Stomach (tissue), 9 donors: ENCODE results near the gene BTBD6. TPM values are rescaled to one million over a fixed set of nuclear protein-coding genes. Genes with fewer than 3 reads are reported as not detected.

ENCODE experiments used
- DNase-seq, 2 donors: peaks; one replicate each; pipeline versions ENCODE4 v3.0.0 to v3.0.0-alpha.2; 2013 to 2019
- H3K27ac ChIP-seq, 5 donors: fragments of 200-600 bp in 4 of 5; sonication (generic) in 4 of 5; one replicate each; pipeline ENCODE4 v1.5.1; 2013 to 2019; ENCODE audit warnings: mild to moderate bottlenecking in 1 of 5, moderate library complexity in 1 of 5
- H3K27me3 ChIP-seq, 3 donors: fragments of 200-600 bp; sonication (generic); one replicate each; pipeline ENCODE4 v1.5.1; 2017 to 2019; ENCODE audit warnings: mixed run types in 1 of 3
- H3K36me3 ChIP-seq, 4 donors: fragments of 200-600 bp; sonication (generic); 1 replicate in 3 of 4; 2 replicates in 1 of 4; pipeline ENCODE4 v1.5.1; 2016 to 2019
- H3K4me1 ChIP-seq, 4 donors: fragments of 200-600 bp; sonication (generic); one replicate each; pipeline ENCODE4 v1.5.1; 2016 to 2019
- H3K4me3 ChIP-seq, 4 donors: fragments of 200-600 bp; sonication (generic) in 3 of 4; one replicate each; pipeline ENCODE4 v1.5.1; 2016 to 2019; ENCODE audit warnings: mild to moderate bottlenecking in 1 of 4
- H3K9me3 ChIP-seq, 4 donors: fragments of 200-600 bp; sonication (generic); one replicate each; pipeline ENCODE4 v1.5.1; 2016 to 2019
- EP300 ChIP-seq: sonication (generic); formaldehyde crosslinking; IDR thresholded peaks from one replicate; pipeline ENCODE4 v1.6.1; 2017; ENCODE audit warnings: antibody characterized with exemption
- POLR2A ChIP-seq, 4 donors: fragments of 450-650 bp; IDR thresholded peaks; one replicate each; pipeline ENCODE4 v1.6.1; 2016; ENCODE audit warnings: antibody characterized with exemption in 4 of 4, control low read depth in 2 of 4, mild to moderate bottlenecking in 1 of 4, moderate library complexity in 1 of 4
- POLR2AphosphoS5 ChIP-seq, 3 donors: sonication (generic); formaldehyde crosslinking; IDR thresholded peaks; one replicate each; pipeline ENCODE4 v1.6.1; 2016; ENCODE audit warnings: antibody characterized with exemption in 3 of 3
- WGBS, 5 donors: extraction: QIAGEN DNeasy Blood & Tissue Kit in 3 of 5; methylation state at CpG; one replicate each; pipeline versions ENCODE4 v1.1.5 to v1.1.7; 2013 to 2018; 5-methylcytosine and 5-hydroxymethylcytosine counted together
- intact Hi-C: fragments of 100-400 bp; cut with DNase I; formaldehyde crosslinking; loops from one replicate; pipeline ENCODE4 v1.15.1; 2023; ENCODE audit warnings: low total_unique reads
- polyA plus RNA-seq, 3 donors: library from polyadenylated mRNA; stranded (reverse); fragments of 200-250 nt; gene quantifications; one replicate each; pipeline ENCODE4 v1.2.3, GENCODE V29; 2013
- total RNA-seq, 5 donors: library from RNA; depleted of rRNA; stranded (reverse); fragments of >200 nt; gene quantifications; one replicate each; pipeline versions ENCODE4 v1.1.0 to v1.2.3, GENCODE V29; 2014 to 2016
- TF ChIP-seq, protein P1 (sequence below), 7 experiments: fragments of 450-650 bp in 4 of 7; fragments of 200-600 bp in 3 of 7; sonication (generic) in 3 of 7; IDR thresholded peaks; one replicate each; pipeline ENCODE4 v1.5.1; 2016 to 2019; ENCODE audit warnings: antibody characterized with exemption in 7 of 7, control low read depth in 2 of 7, mild to moderate bottlenecking in 1 of 7
- donor health status: healthy with polysubstance abuse.
- donor health status: Bipolar disorder and iron deficiency.
- donor health status: healthy.

BTBD6 gene
- total and polyA plus RNA-seq, 8 donors, result 13.4 to 55.0 (median 38.0) TPM

DNA sequence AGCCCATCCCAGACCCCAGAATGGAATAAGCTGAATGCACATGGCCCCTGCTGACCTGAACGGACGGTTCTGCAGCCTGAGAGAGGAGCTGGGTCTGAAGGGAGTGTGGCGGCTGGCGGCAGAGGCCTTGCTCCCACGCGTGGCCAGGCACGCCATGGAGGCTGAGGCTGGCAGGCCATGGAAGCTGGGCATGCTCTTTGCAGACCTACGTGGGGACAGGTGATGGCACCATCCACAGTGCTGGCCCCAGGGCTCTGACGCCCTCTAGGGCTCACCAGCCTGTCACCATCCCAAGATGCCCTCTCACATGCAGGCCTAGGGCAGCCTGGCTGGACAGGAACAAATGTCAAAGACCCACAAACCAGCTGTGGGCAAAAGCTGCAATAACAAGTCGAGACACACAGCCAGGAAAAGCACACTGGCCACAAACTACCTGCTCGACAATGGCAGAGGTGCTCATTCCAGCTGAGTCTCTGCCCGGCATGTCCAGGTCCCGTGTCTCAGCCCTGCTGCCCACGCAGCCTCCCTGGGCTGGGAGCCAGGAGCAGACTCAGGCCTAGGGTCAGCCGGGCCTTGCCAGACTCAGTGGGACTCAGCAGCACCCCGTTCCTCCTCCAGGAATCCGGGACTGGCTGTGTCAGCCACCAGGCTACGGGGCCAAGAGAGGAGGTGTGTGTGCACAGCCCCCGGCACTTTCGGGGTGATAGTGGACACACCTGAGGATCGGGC, 19.7 kb downstream of the BTBD6 start:
- 75 to 93% (median 90%) methylated on average over 17 to 21 of the region's 21 CpGs for WGBS, 5 donors
- H3K4me1 ChIP-seq, result peaks cover 0 to 9% (median 6%) of the 10 kb centered on the region in 4 donors
- DNase-seq, result no peak
- no peaks in the 10 kb centered on the region for H3K9me3 ChIP-seq
- peaks cover 0 to 69% (median 52%) of the 10 kb centered on the region in 4 donors for H3K36me3 ChIP-seq
- TF ChIP-seq, protein P1, sequence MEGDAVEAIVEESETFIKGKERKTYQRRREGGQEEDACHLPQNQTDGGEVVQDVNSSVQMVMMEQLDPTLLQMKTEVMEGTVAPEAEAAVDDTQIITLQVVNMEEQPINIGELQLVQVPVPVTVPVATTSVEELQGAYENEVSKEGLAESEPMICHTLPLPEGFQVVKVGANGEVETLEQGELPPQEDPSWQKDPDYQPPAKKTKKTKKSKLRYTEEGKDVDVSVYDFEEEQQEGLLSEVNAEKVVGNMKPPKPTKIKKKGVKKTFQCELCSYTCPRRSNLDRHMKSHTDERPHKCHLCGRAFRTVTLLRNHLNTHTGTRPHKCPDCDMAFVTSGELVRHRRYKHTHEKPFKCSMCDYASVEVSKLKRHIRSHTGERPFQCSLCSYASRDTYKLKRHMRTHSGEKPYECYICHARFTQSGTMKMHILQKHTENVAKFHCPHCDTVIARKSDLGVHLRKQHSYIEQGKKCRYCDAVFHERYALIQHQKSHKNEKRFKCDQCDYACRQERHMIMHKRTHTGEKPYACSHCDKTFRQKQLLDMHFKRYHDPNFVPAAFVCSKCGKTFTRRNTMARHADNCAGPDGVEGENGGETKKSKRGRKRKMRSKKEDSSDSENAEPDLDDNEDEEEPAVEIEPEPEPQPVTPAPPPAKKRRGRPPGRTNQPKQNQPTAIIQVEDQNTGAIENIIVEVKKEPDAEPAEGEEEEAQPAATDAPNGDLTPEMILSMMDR (IDR thresholded peaks at IDR 0.05), result no peak
- TF ChIP-seq POLR2A (IDR thresholded peaks at IDR 0.05), result no peak
- no peak for TF ChIP-seq EP300
- no peak for TF ChIP-seq POLR2AphosphoS5 (IDR thresholded peaks at IDR 0.05)
- no peak overlapping the region for H3K4me3 ChIP-seq
- no peak overlapping the region for H3K27ac ChIP-seq
- intact Hi-C loops, result no loop called here
- H3K27me3 ChIP-seq, result no peaks in the 10 kb centered on the region

DNA sequence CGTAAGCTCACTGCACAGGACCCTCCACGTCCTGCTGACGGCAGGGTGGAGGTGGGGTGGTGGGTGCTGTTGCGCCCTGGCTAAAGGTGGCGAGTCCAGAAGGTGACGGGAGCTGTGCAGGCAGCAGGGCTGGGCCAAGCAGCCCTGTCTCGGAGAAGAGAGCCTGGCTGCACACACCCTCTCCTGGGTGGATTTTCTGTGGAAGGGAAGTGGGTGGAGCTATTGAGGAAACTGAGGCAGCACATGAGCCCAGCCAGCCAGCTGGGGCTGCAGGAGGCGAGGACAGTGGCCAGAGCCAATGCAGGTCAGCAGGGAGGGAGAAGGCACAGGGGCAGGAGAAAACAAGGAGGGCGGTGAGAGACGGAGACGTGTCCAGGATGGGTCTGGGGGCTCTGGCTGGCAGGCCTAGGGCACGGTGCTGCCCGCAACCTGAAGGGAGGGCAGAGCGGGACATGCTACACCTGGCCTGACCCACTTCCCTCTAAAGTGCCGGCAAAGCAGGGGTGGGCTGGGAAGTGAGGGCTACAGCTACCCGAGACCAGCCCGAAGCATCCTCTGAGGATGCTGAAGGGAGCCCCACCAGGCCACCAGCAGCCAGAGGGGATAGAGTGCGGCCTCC, 20.5 kb downstream of the BTBD6 start:
- H3K36me3 ChIP-seq, result peaks cover 0 to 63% (median 45%) of the 10 kb centered on the region in 4 donors
- intact Hi-C loops, result no loop called here
- peaks cover 1 to 14% (median 11%) of the 10 kb centered on the region in 4 donors for H3K4me1 ChIP-seq
- H3K27ac ChIP-seq, result no peak overlapping the region
- no peak overlapping the region for H3K4me3 ChIP-seq
- no peaks in the 10 kb centered on the region for H3K27me3 ChIP-seq
- H3K9me3 ChIP-seq, result no peaks in the 10 kb centered on the region
- 88 to 98% (median 95%) methylated on average over 17 to 18 of the region's 18 CpGs for WGBS, 5 donors
- DNase-seq, result no peak
- TF ChIP-seq EP300, result no peak
- no peak for TF ChIP-seq POLR2A (IDR thresholded peaks at IDR 0.05)
- TF ChIP-seq POLR2AphosphoS5 (IDR thresholded peaks at IDR 0.05), result no peak
- TF ChIP-seq, protein P1 (IDR thresholded peaks at IDR 0.05), result no peak

DNA sequence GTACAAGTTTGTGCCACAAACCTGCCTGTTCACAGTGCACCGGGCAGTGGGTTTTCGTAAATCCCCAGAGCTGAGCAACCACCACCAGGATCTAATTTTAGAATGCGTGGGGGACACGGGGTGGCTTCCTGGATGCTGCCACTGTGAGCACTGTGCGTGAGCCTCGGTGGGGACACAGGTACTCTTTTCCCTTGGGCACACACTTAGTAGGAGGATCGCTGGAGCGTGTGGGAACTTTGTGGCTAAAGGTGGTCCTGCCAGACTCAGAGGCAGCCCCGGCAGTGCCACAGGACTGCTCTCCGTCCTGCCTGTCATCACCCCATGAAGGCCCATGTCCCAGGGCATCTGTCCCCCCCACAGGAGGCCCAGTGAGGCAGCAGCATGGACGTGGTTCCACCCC, 21.1 kb downstream of the BTBD6 start:
- no peak overlapping the region for H3K27ac ChIP-seq
- intact Hi-C loops, result no loop called here
- H3K27me3 ChIP-seq, result no peaks in the 10 kb centered on the region
- peaks cover 0 to 57% (median 40%) of the 10 kb centered on the region in 4 donors for H3K36me3 ChIP-seq
- WGBS, 5 donors, result 86 to 94% (median 91%) methylated on average over 9 to 11 of the region's 11 CpGs
- TF ChIP-seq, protein P1 (IDR thresholded peaks at IDR 0.05), result no peak
- TF ChIP-seq EP300 (no peak), POLR2AphosphoS5 (IDR thresholded peaks at IDR 0.05) (no peak), POLR2A (IDR thresholded peaks at IDR 0.05) (no peak)
- H3K4me1 ChIP-seq, result peaks cover 7 to 20% (median 14%) of the 10 kb centered on the region in 4 donors
- no peaks in the 10 kb centered on the region for H3K9me3 ChIP-seq
- no peak for DNase-seq
- H3K4me3 ChIP-seq, result no peak overlapping the region

DNA sequence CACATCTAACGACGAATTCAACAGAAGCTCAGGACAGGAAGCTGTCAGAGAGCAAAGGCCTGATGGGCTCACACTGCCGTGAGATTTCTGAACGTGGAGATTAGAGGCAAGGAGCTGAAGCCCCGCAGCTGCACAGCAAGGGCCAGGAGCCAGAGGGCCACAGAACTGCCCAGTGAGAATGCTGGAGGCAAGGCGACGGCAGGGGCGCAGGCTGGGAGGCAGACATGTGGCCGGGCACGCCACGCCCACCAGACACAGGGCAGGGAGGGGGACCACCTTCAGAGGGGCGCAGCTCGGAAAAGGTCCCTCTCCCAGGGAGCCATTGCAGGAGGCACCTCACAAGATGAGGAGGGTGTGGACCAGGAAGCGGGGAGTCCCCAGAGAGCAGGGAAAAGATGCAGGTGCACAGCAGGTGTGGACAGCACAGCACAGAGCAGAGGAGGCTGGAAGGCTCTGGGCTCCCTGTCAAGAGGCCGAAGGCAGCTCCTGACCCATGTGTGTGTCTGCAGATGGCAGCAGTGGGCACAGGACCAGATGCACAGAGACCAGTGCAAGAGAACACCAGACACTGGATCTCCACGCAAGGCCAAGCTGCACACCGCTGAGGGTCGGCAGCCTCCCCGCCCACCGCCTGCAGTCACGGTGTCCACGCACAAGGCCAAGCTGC, 23.0 kb downstream of the BTBD6 start:
- Histone ChIP-seq H3K27me3 (no peaks in the 10 kb centered on the region), H3K27ac (no peak overlapping the region), H3K4me1 (peaks cover 10 to 33% (median 24%) of the 10 kb centered on the region in 4 donors), H3K36me3 (peaks cover 0 to 48% (median 33%) of the 10 kb centered on the region in 4 donors), H3K4me3 (no peak overlapping the region), H3K9me3 (no peaks in the 10 kb centered on the region)
- DNase-seq, result peak in 1 of 2 donors; percentile 35
- WGBS, 5 donors, result 86 to 92% (median 90%) methylated on average over 15 to 22 of the region's 22 CpGs
- intact Hi-C loops, result no loop called here
- TF ChIP-seq EP300 (no peak), POLR2A (IDR thresholded peaks at IDR 0.05) (no peak), POLR2AphosphoS5 (IDR thresholded peaks at IDR 0.05) (no peak)
- TF ChIP-seq, protein P1 (IDR thresholded peaks at IDR 0.05), result no peak
